Epithelial cell of proximal tubule (primary cell): ENCODE data around the gene ZBTB12. TPM values are rescaled to one million over a fixed set of nuclear protein-coding genes. Genes with fewer than 3 reads are reported as not detected.

Source experiments
- DNase-seq: peaks from one replicate; pipeline ENCODE4 v3.0.0-alpha.2; 2011; ENCODE audit warnings: low read depth
- H3K4me3 ChIP-seq: 2 replicates; pipeline ENCODE4 v1.5.1; 2011; ENCODE audit warnings: low read depth, mild to moderate bottlenecking, low read length
- total RNA-seq: library from RNA; depleted of rRNA; stranded (reverse); fragments of >200 nt; gene quantifications from 2 replicates; pipeline ENCODE4 v1.2.3, GENCODE V29; 2015
- TF ChIP-seq, protein P1 (sequence below): conservative IDR thresholded peaks from 2 replicates; pipeline ENCODE4 v1.5.1; 2012; ENCODE audit warnings: low read depth, mild to moderate bottlenecking, low read length

ZBTB12 gene
- total RNA-seq, 1 donor from 2014 or later, result 1.5 TPM

DNA sequence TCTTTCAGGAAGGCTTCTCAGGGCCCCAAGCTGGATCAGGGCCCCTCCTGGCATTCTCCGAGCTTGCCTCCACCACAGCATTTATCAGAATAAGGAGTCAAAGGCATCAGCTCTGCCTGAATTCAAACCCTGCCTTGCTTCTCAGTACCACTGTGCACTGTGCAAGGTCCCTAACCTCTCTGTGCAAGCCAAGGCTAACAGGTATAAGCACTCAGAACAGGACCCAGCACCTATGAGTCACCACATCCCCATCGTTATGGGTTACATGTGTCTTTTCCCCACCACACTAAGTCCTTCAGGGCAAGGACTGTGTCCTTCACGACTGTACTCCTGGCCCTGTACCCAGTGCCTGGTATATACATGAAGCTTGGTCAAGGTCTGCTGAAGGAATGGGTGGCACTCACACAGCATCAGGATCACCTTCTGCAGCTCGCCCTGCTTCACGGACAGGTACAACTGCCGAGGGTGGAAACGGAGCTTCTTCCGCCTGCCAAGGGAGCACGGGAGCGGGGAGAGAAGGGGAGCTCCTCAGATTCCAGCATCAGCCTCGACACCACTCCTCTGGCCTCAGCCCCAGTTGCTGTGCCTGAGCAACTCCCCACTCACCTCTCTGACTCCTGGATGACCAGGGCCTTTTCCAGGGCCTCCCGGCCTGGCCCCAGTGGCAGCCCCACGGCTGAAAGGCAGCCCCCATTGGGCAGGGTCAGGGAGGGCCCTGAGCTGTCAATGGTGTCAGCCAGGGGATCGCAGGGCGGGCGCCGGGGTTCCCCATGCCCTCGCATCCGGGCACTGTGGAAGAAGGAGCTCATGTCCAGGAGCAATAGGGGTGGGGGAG, 14.5 kb downstream of the ZBTB12 start:
- TF ChIP-seq, protein P1, sequence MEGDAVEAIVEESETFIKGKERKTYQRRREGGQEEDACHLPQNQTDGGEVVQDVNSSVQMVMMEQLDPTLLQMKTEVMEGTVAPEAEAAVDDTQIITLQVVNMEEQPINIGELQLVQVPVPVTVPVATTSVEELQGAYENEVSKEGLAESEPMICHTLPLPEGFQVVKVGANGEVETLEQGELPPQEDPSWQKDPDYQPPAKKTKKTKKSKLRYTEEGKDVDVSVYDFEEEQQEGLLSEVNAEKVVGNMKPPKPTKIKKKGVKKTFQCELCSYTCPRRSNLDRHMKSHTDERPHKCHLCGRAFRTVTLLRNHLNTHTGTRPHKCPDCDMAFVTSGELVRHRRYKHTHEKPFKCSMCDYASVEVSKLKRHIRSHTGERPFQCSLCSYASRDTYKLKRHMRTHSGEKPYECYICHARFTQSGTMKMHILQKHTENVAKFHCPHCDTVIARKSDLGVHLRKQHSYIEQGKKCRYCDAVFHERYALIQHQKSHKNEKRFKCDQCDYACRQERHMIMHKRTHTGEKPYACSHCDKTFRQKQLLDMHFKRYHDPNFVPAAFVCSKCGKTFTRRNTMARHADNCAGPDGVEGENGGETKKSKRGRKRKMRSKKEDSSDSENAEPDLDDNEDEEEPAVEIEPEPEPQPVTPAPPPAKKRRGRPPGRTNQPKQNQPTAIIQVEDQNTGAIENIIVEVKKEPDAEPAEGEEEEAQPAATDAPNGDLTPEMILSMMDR, result no peak
- no peak overlapping the region for H3K4me3 ChIP-seq
- no peak for DNase-seq

DNA sequence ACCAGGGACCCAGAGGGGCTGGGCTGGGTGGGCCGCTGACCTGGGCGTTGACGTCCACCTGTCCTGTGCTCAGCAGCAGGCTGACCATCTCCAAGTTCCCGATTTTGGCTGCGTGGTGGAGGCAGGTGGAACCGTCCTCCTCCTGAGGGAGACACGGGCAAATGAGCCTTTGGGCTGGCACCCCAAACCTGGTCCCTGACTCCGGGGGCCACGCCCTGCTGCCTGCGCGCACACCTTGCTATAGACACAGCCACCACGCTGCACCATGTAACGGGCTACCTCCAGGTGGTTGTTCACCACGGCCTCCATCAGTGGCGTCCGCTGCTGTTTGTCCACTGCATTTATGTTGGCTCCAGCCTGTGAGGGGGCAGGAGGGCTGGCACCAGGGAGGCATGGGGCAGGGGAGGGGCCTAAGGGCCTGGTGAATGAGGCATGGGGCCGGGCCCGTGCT, 15.3 kb downstream of the ZBTB12 start:
- H3K4me3 ChIP-seq, result no peak overlapping the region
- DNase-seq, result no peak
- TF ChIP-seq, protein P1, result no peak

DNA sequence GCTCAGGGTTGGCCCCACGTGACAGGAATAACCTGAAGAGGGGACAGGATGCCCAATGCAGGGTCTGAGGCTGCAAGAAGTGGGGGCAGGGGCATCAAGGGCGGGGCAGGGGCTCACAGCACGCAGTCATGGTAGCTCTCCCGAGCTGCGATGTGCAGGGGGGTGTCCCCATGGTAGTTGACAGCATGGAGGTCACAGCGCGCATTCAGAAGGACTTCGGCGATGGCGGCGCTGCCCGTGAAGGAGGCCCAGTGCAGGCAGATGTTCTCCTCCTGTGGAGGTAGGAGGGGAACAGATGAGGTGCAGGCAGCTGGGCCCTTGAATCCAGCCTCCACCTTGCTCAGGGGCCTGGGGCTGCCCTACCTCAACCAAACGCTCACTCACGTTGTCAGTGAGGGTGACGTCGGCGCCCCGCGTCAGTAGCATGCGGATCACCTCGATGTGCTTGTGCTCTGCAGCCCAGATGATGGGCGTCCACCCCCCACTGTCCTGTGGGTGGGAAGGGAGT, 17.3 kb downstream of the ZBTB12 start:
- TF ChIP-seq, protein P1, result no peak
- DNase-seq, result no peak
- no peak overlapping the region for H3K4me3 ChIP-seq

DNA sequence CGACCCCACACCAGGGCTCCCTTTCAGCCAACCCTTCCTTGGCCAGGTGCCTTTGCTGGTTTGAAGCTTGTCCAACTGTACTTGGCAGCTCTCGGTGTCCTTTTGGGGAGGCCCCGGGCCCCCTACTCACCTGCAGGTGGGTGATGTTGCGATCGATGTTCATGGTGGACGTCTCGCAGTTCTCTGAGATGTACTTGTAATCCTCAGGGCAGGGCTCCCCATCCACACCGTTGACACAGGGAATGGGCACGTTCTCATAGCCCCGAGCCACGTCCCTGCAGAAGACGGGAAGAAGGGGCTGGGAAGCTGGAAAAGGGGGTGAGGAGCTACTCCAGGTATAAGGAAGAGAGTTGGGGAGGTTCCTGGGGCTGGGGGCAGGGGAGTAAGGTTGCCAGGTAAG, 18.2 kb downstream of the ZBTB12 start:
- DNase-seq, result no peak
- TF ChIP-seq, protein P1, result no peak
- H3K4me3 ChIP-seq, result no peak overlapping the region

DNA sequence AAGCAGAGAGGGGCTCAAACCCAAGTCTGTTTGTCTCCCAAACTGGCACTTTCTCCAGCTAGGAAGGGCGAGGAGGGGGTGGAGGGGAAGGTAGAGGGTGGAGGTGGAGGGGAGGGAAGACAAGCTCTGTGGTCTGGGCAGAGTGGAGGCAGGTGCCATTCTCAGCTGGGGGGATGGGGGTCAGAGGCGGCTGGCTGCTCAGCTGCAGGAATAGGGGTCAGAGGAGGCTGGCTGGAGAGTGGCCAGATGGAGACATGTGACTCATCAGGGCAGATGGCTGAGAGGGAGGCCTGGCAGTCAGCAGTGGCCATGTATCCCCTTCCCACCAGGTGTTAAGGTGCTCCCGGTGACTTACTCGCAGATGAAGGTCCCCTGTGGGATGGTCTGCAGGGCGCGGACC, 19.5 kb downstream of the ZBTB12 start:
- TF ChIP-seq, protein P1, result no peak
- no peak for DNase-seq
- no peak overlapping the region for H3K4me3 ChIP-seq

DNA sequence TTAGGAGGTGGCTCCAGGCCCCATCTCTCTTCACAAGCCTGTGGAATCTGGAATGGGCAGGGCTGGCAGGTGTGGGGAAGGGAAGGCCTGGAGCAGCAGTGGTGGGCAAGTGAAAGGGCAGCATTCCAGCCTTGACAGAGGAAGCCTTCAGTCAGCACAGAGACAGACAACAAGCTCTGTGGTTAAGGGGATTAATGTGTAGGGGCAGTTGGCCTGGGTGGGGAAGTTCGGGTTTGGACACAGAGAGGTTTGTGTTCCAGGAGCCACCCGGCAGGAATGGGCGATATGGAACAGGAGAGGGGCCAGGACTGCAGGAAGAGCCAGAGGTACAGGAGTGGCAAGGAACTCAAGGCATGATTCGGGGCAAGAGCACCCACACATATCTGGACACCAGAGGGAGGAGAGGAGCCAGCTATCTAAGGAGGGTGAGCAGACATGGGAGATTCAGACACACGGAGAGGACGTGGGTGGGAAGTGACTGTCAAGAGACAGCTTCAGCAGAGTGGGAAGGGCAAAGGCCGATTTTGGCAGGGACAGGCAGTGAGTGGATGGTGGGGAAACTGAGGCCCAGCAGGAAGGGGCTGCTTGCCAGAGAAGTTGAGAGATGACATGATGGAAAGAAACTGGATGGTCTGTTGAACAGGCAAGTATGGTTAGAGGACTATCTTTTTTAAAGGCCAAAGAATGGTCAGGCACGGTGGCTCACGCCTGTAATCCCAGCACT, 20.6 kb downstream of the ZBTB12 start:
- no peak overlapping the region for H3K4me3 ChIP-seq
- no peak for DNase-seq
- TF ChIP-seq, protein P1, result no peak
